K562 (cell line): ENCODE data around the gene ANKRD34A. TPM values are rescaled to one million over a fixed set of nuclear protein-coding genes. Genes with fewer than 3 reads are reported as not detected.

Experiments
- CREM ChIP-seq: IDR thresholded peaks from 2 replicates; pipeline ENCODE4 v1.6.1; 2014; ENCODE audit warnings: antibody characterized with exemption, low read depth
- FOXA3 ChIP-seq, 2 experiments: fragments of 450-650 bp in 1 of 2; sonication (generic) in 1 of 2; formaldehyde crosslinking; IDR thresholded peaks in 1 of 2; conservative IDR thresholded peaks in 1 of 2; 2 replicates each; pipeline versions ENCODE4 v1.4.0 to v1.8.0; 2020 to 2022; ENCODE audit warnings: mild to moderate bottlenecking in 2 of 2, missing genetic modification reagents in 1 of 2
- NCOA1 ChIP-seq: fragments of 450-650 bp; IDR thresholded peaks from 2 replicates; pipeline ENCODE4 v1.6.1; 2016; ENCODE audit warnings: low read depth
- PHF8 ChIP-seq: fragments of 200-600 bp; sonication (generic); IDR thresholded peaks from 2 replicates; pipeline ENCODE4 v1.6.1; 2012; ENCODE audit warnings: mixed run types, mild to moderate bottlenecking, inconsistent platforms, low read length, moderate library complexity, borderline replicate concordance
- SMARCA5 ChIP-seq: fragments of 450-650 bp; IDR thresholded peaks from 2 replicates; pipeline ENCODE4 v1.6.1; 2016
- SMARCB1 ChIP-seq: IDR thresholded peaks from 2 replicates; pipeline ENCODE4 v1.6.1; 2011; ENCODE audit warnings: improper control_type of control experiment, low read depth; ENCODE audit not compliant: insufficient read length
- SPI1 ChIP-seq: IDR thresholded peaks from 2 replicates; pipeline ENCODE4 v1.6.1; 2011; ENCODE audit warnings: low read depth, low read length, control low read depth, borderline replicate concordance
- TBL1XR1 ChIP-seq, 2 experiments: IDR thresholded peaks; 2 replicates each; pipeline ENCODE4 v1.6.1; 2012; ENCODE audit warnings: improper control_type of control experiment in 2 of 2, low read length in 2 of 2, mild to moderate bottlenecking in 1 of 2
- XRCC3 ChIP-seq: fragments of 450-650 bp; IDR thresholded peaks from 2 replicates; pipeline ENCODE4 v1.6.1; 2017; ENCODE audit warnings: mild to moderate bottlenecking, moderate library complexity
- ZNF354B ChIP-seq: fragments of 250-450 bp; sonication (Bioruptor Pico); IDR thresholded peaks from 2 replicates; pipeline ENCODE4 v1.4.0; 2020
- ZNF583 ChIP-seq: fragments of 250-450 bp; sonication (Bioruptor Pico); IDR thresholded peaks from 2 replicates; pipeline ENCODE4 v1.4.0; 2020
- polyA plus RNA-seq, 8 experiments: library from polyadenylated mRNA; depleted of rRNA in 4 of 8; stranded (reverse) in 5 of 8; unstranded in 3 of 8; fragments of >200 nt; fragmentation: Nextera tagmentation in 2 of 8; fragmentation: Illumina TruSeq in 1 of 8; extraction: Ambion mirVana in 2 of 8; extraction: Trizol in 1 of 8; gene quantifications; 2 replicates each; pipeline versions ENCODE4 v1.2.1 to v1.2.3, GENCODE V29; 2011 to 2014; ENCODE audit warnings: inconsistent platforms in 1 of 8, missing spikeins in 1 of 8
- total RNA-seq, 7 experiments: library from RNA; depleted of rRNA in 6 of 7; stranded (reverse); fragments of >200 nt in 6 of 7; fragmentation: Illumina TruSeq in 2 of 7; extraction: Trizol in 2 of 7; gene quantifications; 2 replicates each; pipeline versions ENCODE4 v1.2.1 to v1.2.3, GENCODE V29; 2011 to 2021; ENCODE audit warnings: low replicate concordance in 1 of 7
- TF ChIP-seq, protein P1 (sequence below): fragments of 250-450 bp; sonication (Bioruptor Pico); IDR thresholded peaks from 2 replicates; pipeline ENCODE4 v1.5.0; 2021; ENCODE audit warnings: mild to moderate bottlenecking, moderate library complexity
- TF ChIP-seq, protein P2 (sequence below): fragments of 250-450 bp; sonication (Bioruptor Pico); IDR thresholded peaks from 2 replicates; pipeline ENCODE4 v1.4.0; 2020; ENCODE audit warnings: mild to moderate bottlenecking, moderate library complexity, borderline replicate concordance

The ANKRD34A gene
- total and polyA plus RNA-seq, 9 of the 15 experiments (the other 6 are each of a cell fraction or from before 2014, with no cell fraction given): 0.06 to 1.6 (median 0.43) TPM

DNA sequence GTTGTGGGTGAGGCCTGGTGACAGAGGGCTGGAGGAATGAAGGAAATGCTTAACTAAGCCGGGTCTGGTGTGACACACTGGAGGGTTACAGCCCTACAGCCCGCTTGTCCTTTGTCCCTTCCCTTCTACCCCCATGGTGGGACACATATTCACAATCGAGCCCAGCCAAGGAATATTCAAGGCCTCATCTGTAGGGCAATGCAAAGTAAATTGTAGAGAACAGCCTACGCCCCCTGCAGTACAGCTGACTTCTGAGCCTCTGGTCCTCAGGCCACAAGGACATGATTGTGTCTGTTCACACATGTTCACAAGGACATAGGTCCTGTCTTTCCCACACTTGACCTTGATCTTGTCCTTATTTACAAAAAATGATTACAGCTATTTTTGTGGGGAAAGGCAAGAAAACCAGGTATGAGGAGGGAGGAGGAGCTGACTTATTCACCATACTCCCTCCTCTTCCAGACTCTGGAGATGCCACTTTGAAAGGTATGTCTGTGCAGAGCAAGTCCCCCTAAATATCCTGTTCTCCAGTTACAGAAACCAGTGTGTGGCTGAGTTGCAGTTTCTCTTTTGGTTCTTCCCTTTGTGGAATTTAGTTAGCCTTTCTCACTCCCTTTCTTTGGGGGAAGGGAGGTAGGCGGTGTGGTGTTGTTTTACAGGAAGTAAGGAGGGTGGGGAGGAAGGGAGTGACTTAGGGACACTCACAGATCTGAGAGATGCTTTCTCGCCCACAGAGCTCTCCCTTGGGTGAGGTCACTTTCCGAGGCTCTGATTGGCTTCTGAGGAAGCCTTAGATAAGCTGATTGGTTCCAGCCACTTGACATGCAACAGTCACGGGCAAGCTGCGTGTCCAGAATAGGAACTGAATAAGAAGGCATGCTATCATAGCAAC lies 14.7 kb upstream of the ANKRD34A start (continued):
- TF ChIP-seq SPI1 (peak; percentile 76), ZNF354B (CRISPR knock-in tag) (0 out of 2 replicates have a peak, but pooled peaks have one; percentile 25), CREM (peak; percentile 80), PHF8 (peak; percentile 26; the same call in 1 of the 2 replicates), FOXA3 (CRISPR knock-in tag; conservative IDR thresholded peaks at IDR 0.05 in 1 of 2, IDR thresholded peaks at IDR 0.05 in 1 of 2) (no peak; a peak in 1 of 4 replicates), ZNF583 (CRISPR knock-in tag) (0 out of 2 replicates have a peak, but pooled peaks have one; percentile 63), TBL1XR1 (IDR thresholded peaks at IDR 0.05; ENCODE audit: low read length in 2 of 2) (no peak; a peak in 1 of 4 replicates), NCOA1 (peak; percentile 92), SMARCA5 (0 out of 2 replicates have a peak, but pooled peaks have one; percentile 67), XRCC3 (no peak), SMARCB1 (no peak)
- TF ChIP-seq, protein P1, sequence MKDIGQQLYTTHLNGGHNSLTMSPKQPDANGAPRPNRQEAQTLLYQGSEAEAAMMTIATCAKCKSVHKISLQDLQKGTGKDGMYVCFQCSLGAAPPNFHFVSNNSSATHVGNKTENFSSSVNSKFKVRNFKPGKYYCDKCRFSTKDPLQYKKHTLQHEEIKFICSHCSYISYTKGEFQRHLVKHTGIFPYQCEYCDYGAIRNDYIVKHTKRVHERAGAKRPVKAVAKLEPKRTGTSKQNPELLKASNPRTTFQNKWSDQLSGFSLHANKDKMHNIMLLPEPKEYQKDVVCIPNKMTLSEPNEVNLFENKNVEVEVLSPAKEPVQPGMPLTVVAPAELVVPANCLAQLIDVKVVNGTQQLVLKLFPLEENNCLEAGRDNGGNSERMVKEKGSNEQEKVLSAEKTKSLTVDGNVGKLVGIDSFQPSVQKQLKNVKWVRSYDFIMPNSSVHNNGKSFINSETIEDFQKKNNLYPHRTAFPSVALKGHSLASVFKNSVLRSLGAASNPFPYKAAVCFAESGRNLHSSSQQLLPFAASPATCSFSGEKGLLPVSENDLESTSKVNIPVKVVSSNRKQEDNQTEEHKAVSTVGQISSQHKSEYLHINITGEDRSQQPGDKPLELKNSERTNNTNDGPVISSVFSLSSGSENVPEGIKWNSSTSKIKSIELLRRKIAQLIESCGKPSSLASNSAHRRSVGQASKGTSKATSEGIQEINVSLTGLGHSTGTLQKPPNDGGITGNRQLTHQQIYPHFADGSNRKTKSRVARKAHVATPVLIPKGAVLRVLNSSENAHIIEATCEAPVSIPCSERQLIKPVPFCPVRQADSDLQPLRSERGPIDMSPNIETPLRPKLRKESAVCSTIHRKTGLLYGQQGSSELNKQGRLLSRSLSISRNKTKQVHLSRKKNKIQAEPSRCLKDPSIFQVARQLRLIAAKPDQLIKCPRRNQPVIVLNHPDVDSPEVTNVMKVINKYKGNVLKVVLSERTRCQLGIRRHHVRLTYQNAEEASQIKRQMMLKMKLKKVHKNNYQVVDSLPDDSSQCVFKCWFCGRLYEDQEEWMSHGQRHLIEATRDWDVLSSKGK: no peak
- TF ChIP-seq, protein P2, sequence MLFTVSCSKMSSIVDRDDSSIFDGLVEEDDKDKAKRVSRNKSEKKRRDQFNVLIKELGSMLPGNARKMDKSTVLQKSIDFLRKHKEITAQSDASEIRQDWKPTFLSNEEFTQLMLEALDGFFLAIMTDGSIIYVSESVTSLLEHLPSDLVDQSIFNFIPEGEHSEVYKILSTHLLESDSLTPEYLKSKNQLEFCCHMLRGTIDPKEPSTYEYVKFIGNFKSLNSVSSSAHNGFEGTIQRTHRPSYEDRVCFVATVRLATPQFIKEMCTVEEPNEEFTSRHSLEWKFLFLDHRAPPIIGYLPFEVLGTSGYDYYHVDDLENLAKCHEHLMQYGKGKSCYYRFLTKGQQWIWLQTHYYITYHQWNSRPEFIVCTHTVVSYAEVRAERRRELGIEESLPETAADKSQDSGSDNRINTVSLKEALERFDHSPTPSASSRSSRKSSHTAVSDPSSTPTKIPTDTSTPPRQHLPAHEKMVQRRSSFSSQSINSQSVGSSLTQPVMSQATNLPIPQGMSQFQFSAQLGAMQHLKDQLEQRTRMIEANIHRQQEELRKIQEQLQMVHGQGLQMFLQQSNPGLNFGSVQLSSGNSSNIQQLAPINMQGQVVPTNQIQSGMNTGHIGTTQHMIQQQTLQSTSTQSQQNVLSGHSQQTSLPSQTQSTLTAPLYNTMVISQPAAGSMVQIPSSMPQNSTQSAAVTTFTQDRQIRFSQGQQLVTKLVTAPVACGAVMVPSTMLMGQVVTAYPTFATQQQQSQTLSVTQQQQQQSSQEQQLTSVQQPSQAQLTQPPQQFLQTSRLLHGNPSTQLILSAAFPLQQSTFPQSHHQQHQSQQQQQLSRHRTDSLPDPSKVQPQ: no peak
